ENCODE results near the gene SELENOO. TPM values are rescaled to one million over a fixed set of nuclear protein-coding genes. Genes with fewer than 3 reads are reported as not detected.

Gene SELENOO
- total RNA-seq, 1 donor = 15.5 TPM

- H3K4me3 ChIP-seq (ENCODE audit: low read depth, low read length) = no peak overlapping the region
- no peak for DNase-seq (ENCODE audit: low read depth)
- TF ChIP-seq CTCF (IDR thresholded peaks at IDR 0.05; ENCODE audit: insufficient read depth, low read length) = no peak
Observed at GRCh38 chr22:50226063-50226874, 25.5 kb downstream of the SELENOO start.

GRCh38 chr22:50226875-50227165 lies 26.0 kb downstream of the SELENOO start:
- no peak overlapping the region for H3K4me3 ChIP-seq (ENCODE audit: low read depth, low read length)
- TF ChIP-seq CTCF (IDR thresholded peaks at IDR 0.05; ENCODE audit: insufficient read depth, low read length) = no peak
- no peak for DNase-seq (ENCODE audit: low read depth)

GRCh38 chr22:50227579-50228215 lies 26.9 kb downstream of the SELENOO start:
- TF ChIP-seq CTCF (IDR thresholded peaks at IDR 0.05; ENCODE audit: insufficient read depth, low read length) = no peak
- no peak for DNase-seq (ENCODE audit: low read depth)

GRCh38 chr22:50228366-50228765 lies 27.6 kb downstream of the SELENOO start:
- H3K4me3 ChIP-seq (ENCODE audit: low read depth, low read length) = no peak overlapping the region
- TF ChIP-seq CTCF (IDR thresholded peaks at IDR 0.05; ENCODE audit: insufficient read depth, low read length) = no peak
- DNase-seq (ENCODE audit: low read depth) = no peak

More at GRCh38 chr22:50227579-50228215, 26.9 kb downstream of the SELENOO start:
- H3K4me3 ChIP-seq (ENCODE audit: low read depth, low read length) = no peak overlapping the region

- DNase-seq (ENCODE audit: low read depth) = no peak
- TF ChIP-seq CTCF (IDR thresholded peaks at IDR 0.05; ENCODE audit: insufficient read depth, low read length) = no peak
- H3K4me3 ChIP-seq (ENCODE audit: low read depth, low read length) = no peak overlapping the region
Observed at GRCh38 chr22:50229370-50229769, 28.6 kb downstream of the SELENOO start.

- no peak for TF ChIP-seq CTCF (IDR thresholded peaks at IDR 0.05; ENCODE audit: insufficient read depth, low read length)
- DNase-seq (ENCODE audit: low read depth) = no peak
- no peak overlapping the region for H3K4me3 ChIP-seq (ENCODE audit: low read depth, low read length)
Observed at GRCh38 chr22:50232481-50233151, 31.8 kb downstream of the SELENOO start.

Data from fibroblast of the aortic adventitia (primary cell).